CD14-positive monocyte (primary cell): ENCODE measurements around the gene SLC35F5. TPM values are rescaled to one million over a fixed set of nuclear protein-coding genes. Genes with fewer than 3 reads are reported as not detected.

Experiments used
- DNase-seq, 3 donors: peaks; one replicate each; pipeline ENCODE4 v3.0.0-alpha.2; 2011 to 2022
- H2AFZ ChIP-seq: 2 replicates; pipeline ENCODE4 v1.6.0; 2012; ENCODE audit warnings: mild to moderate bottlenecking, low read depth, low read length, inconsistent platforms; ENCODE audit not compliant: insufficient read depth, poor library complexity, severe bottlenecking
- H3K27ac ChIP-seq, 2 donors: 1 replicate in 1 of 2; 2 replicates in 1 of 2; pipeline ENCODE4 v1.5.1; 2012 to 2013; ENCODE audit warnings: low read length in 2 of 2, control low read depth in 1 of 2, inconsistent platforms in 1 of 2, low read depth in 1 of 2, mild to moderate bottlenecking in 1 of 2
- H3K27me3 ChIP-seq, 2 donors: one replicate each; pipeline versions ENCODE4 v1.6.0 to v1.6.1; 2011 to 2013; ENCODE audit warnings: low read length in 2 of 2; ENCODE audit not compliant: control insufficient read depth in 2 of 2, insufficient read depth in 2 of 2
- H3K36me3 ChIP-seq, 2 donors: replicated peaks in 1 of 2; 1 replicate in 1 of 2; 2 replicates in 1 of 2; pipeline versions ENCODE4 v1.5.1 to v1.6.1; 2012 to 2013; ENCODE audit warnings: low read length in 2 of 2, control low read depth in 1 of 2, inconsistent platforms in 1 of 2, mild to moderate bottlenecking in 1 of 2; ENCODE audit not compliant: insufficient read depth in 2 of 2, control insufficient read depth in 1 of 2
- H3K4me1 ChIP-seq, 2 donors: 1 replicate in 1 of 2; 2 replicates in 1 of 2; pipeline versions ENCODE4 v1.5.1 to v1.6.1; 2012 to 2013; ENCODE audit warnings: low read length in 2 of 2, control low read depth in 1 of 2, inconsistent platforms in 1 of 2, mild to moderate bottlenecking in 1 of 2, moderate library complexity in 1 of 2; ENCODE audit not compliant: insufficient read depth in 2 of 2, control insufficient read depth in 1 of 2
- H3K4me2 ChIP-seq: replicated peaks from 2 replicates; pipeline ENCODE3; 2012; ENCODE audit warnings: low read length, moderate library complexity, mild to moderate bottlenecking; ENCODE audit not compliant: poor library complexity, severe bottlenecking; ENCODE audit errors: extremely low read depth
- H3K4me3 ChIP-seq, 3 experiments: fragments of 200-600 bp in 1 of 3; sonication (generic) in 1 of 3; replicated peaks in 1 of 3; 1 replicate in 2 of 3; 2 replicates in 1 of 3; pipeline ENCODE4 v1.5.1; 2011 to 2013; ENCODE audit warnings: low read length in 3 of 3, mild to moderate bottlenecking in 3 of 3, control low read depth in 2 of 3, low read depth in 2 of 3, inconsistent platforms in 1 of 3, moderate library complexity in 1 of 3
- H3K79me2 ChIP-seq: 2 replicates; pipeline ENCODE4 v1.6.0; 2012; ENCODE audit warnings: mild to moderate bottlenecking, control low read depth, inconsistent platforms, low read length, moderate library complexity; ENCODE audit not compliant: insufficient read depth
- H3K9ac ChIP-seq: 2 replicates; pipeline ENCODE4 v1.6.0; 2017; ENCODE audit warnings: low read length, mild to moderate bottlenecking; ENCODE audit not compliant: insufficient read depth, poor library complexity, severe bottlenecking
- H3K9me3 ChIP-seq, 2 donors: replicated peaks in 1 of 2; 1 replicate in 1 of 2; 2 replicates in 1 of 2; pipeline versions ENCODE4 v1.5.1 to v1.6.1; 2012 to 2013; ENCODE audit warnings: low read length in 2 of 2, control low read depth in 1 of 2; ENCODE audit not compliant: control insufficient read depth in 1 of 2, insufficient read depth in 1 of 2
- H4K20me1 ChIP-seq: 2 replicates; pipeline ENCODE4 v1.6.0; 2012; ENCODE audit warnings: mild to moderate bottlenecking, low read length, control low read depth, moderate library complexity; ENCODE audit not compliant: insufficient read depth
- H3K27ac Mint-ChIP-seq, 7 donors: one replicate each; pipeline ENCODE4 v1.8.0; 2020; ENCODE audit warnings: mild to moderate bottlenecking in 7 of 7, mixed read lengths in 7 of 7, moderate library complexity in 6 of 7, inconsistent platforms in 2 of 7
- H3K27me3 Mint-ChIP-seq, 3 donors: one replicate each; pipeline ENCODE4 v1.8.0; 2021 to 2022; ENCODE audit warnings: low read depth in 3 of 3, mild to moderate bottlenecking in 3 of 3, mixed read lengths in 3 of 3, moderate library complexity in 3 of 3, inconsistent platforms in 1 of 3
- H3K36me3 Mint-ChIP-seq, 2 donors: one replicate each; pipeline ENCODE4 v1.8.0; 2020; ENCODE audit warnings: mixed read lengths in 2 of 2, inconsistent platforms in 1 of 2, mild to moderate bottlenecking in 1 of 2
- H3K4me1 Mint-ChIP-seq: one replicate; pipeline ENCODE4 v1.8.0; 2020; ENCODE audit warnings: mild to moderate bottlenecking, mixed read lengths
- H3K4me3 Mint-ChIP-seq, 2 donors: one replicate each; pipeline ENCODE4 v1.8.0; 2020; ENCODE audit warnings: mild to moderate bottlenecking in 2 of 2, mixed read lengths in 2 of 2, moderate library complexity in 1 of 2
- H3K9me3 Mint-ChIP-seq, 7 donors: one replicate each; pipeline ENCODE4 v1.8.0; 2020 to 2022; ENCODE audit warnings: mixed read lengths in 7 of 7, mild to moderate bottlenecking in 6 of 7, moderate library complexity in 6 of 7, inconsistent platforms in 2 of 7
- WGBS: methylation state at CpG from one replicate; pipeline ENCODE4 v1.1.5; 2013; ENCODE audit warnings: missing lambda C conversion rate; ENCODE audit not compliant: insufficient coverage; 5-methylcytosine and 5-hydroxymethylcytosine counted together
- intact Hi-C, 2 donors: fragments of 100-400 bp; cut with micrococcal nuclease; formaldehyde crosslinking; loops; one replicate each; pipeline versions ENCODE4 v1.15.0 to v1.15.1; 2023
- polyA plus RNA-seq, 3 donors: library from polyadenylated mRNA; depleted of rRNA in 1 of 3; unstranded in 2 of 3; stranded (reverse) in 1 of 3; fragments of 300-500 nt in 2 of 3; fragments of >200 nt in 1 of 3; fragmentation: Illumina TruSeq in 2 of 3; gene quantifications; 1 replicate in 2 of 3; 2 replicates in 1 of 3; pipeline ENCODE4 v1.2.3, GENCODE V29; 2012 to 2021
- TF ChIP-seq, protein P1 (sequence below): fragments of 200-600 bp; IDR thresholded peaks from one replicate; pipeline ENCODE4 v1.8.0; 2022; ENCODE audit warnings: antibody characterized with exemption, mild to moderate bottlenecking

Gene SLC35F5
- polyA plus RNA-seq, 3 donors = 11.7 to 18.2 (median 13.6) TPM

DNA sequence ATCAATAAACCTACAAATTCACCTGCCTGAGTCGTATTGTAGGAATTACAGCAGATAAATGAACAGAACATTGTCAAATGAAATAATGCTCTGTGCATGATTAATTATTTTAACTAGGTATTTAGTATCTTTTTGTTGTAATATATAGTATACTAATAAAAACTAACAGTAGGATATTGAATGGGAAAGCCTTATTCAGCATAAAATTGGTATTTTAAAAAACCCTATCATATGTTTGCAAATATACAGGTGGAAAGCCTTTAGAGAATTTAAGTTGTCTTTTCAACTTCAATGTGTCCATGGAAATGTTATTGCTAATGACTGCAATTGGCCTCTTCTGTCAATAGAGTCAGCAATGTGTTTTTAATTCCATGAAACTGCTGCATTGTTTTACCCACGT, 40.8 kb upstream of the SLC35F5 start:
- Histone ChIP-seq H3K4me2 (no peak overlapping the region), H4K20me1 (no peaks in the 10 kb centered on the region), H3K79me2 (no peaks in the 10 kb centered on the region), H3K4me3 (no peak overlapping the region), H3K9ac (no peak overlapping the region), H3K9me3 (no peaks in the 10 kb centered on the region), H3K4me1 (peaks cover 4 to 7% of the 10 kb centered on the region in 2 donors), H3K27ac (no peak overlapping the region), H3K27me3 (no peaks in the 10 kb centered on the region), H3K36me3 (no peaks in the 10 kb centered on the region), H2AFZ (no peak overlapping the region)
- Mint-ChIP-seq H3K4me3 (no peak overlapping the region), H3K4me1 (peaks cover 12% of the 10 kb centered on the region), H3K27me3 (peaks cover 1 to 4% (median 2%) of the 10 kb centered on the region in 3 donors), H3K27ac (no peak overlapping the region), H3K36me3 (no peaks in the 10 kb centered on the region), H3K9me3 (peaks cover 0 to 3% (median 0%) of the 10 kb centered on the region in 7 donors)
- WGBS = no CpG with 5 or more reads among the region's 2 CpGs
- no peak for DNase-seq
- intact Hi-C loops = no loop called here
- TF ChIP-seq, protein P1, sequence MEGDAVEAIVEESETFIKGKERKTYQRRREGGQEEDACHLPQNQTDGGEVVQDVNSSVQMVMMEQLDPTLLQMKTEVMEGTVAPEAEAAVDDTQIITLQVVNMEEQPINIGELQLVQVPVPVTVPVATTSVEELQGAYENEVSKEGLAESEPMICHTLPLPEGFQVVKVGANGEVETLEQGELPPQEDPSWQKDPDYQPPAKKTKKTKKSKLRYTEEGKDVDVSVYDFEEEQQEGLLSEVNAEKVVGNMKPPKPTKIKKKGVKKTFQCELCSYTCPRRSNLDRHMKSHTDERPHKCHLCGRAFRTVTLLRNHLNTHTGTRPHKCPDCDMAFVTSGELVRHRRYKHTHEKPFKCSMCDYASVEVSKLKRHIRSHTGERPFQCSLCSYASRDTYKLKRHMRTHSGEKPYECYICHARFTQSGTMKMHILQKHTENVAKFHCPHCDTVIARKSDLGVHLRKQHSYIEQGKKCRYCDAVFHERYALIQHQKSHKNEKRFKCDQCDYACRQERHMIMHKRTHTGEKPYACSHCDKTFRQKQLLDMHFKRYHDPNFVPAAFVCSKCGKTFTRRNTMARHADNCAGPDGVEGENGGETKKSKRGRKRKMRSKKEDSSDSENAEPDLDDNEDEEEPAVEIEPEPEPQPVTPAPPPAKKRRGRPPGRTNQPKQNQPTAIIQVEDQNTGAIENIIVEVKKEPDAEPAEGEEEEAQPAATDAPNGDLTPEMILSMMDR = no peak

DNA sequence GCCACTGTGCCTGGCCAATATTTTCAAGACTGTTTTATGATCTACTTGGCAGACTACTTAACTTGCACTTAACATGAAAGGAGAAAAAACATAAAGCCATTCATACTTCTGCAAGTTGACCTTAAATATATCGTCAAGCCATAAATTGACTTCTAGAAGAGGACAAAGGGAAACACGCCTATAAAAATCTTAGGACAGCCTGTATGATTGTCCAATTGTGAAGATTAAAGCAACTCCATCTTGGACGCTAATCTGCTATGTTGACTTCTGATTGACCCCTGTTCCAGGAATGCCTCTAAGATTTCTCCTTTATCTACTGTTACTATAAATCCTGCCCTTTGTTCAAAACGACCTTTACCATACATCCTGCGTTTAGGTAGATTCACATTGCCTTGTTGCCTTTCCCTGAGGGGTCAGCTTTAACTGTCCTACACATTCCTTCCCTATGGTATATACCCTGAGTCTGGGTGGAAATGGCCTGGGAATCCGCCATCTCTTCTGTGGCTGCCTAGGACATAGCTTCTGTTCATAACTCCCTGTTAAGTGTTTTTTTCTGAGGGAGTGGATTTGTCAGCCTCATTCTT, 40.2 kb upstream of the SLC35F5 start:
- Histone ChIP-seq H3K9me3 (no peaks in the 10 kb centered on the region), H3K36me3 (no peaks in the 10 kb centered on the region), H3K9ac (no peak overlapping the region), H3K4me3 (no peak overlapping the region), H3K27ac (no peak overlapping the region), H4K20me1 (no peaks in the 10 kb centered on the region), H2AFZ (no peak overlapping the region), H3K4me1 (peaks cover 4 to 9% of the 10 kb centered on the region in 2 donors), H3K27me3 (no peaks in the 10 kb centered on the region), H3K79me2 (no peaks in the 10 kb centered on the region), H3K4me2 (no peak overlapping the region)
- peaks cover 1 to 4% (median 2%) of the 10 kb centered on the region in 3 donors for H3K27me3 Mint-ChIP-seq
- H3K36me3 Mint-ChIP-seq = no peaks in the 10 kb centered on the region
- intact Hi-C loops = no loop called here
- TF ChIP-seq, protein P1 = no peak
- DNase-seq = no peak
- no CpG with 5 or more reads among the region's 6 CpGs for WGBS
- no peak overlapping the region for H3K4me3 Mint-ChIP-seq
- peaks cover 0 to 3% (median 0%) of the 10 kb centered on the region in 7 donors for H3K9me3 Mint-ChIP-seq
- no peak overlapping the region for H3K27ac Mint-ChIP-seq
- peaks cover 17% of the 10 kb centered on the region for H3K4me1 Mint-ChIP-seq
